Transverse colon (tissue), 4 donors: ENCODE results near the gene SMG9. TPM values are rescaled to one million over a fixed set of nuclear protein-coding genes. Genes with fewer than 3 reads are reported as not detected.

Experiments used
- DNase-seq: peaks from one replicate; pipeline ENCODE4 v3.0.0-alpha.2; 2019
- H3K27ac ChIP-seq, 4 donors: fragments of 200-600 bp; sonication (generic); 2 replicates each; pipeline ENCODE4 v1.5.1; 2016 to 2018; ENCODE audit warnings: inconsistent platforms in 4 of 4
- H3K27me3 ChIP-seq: fragments of 200-600 bp; sonication (generic); 2 replicates; pipeline ENCODE4 v1.5.1; 2017; ENCODE audit warnings: inconsistent platforms
- H3K36me3 ChIP-seq, 4 donors: fragments of 200-600 bp; sonication (generic); 2 replicates each; pipeline ENCODE4 v1.5.1; 2017 to 2019; ENCODE audit warnings: inconsistent platforms in 4 of 4
- H3K4me1 ChIP-seq, 4 donors: fragments of 200-600 bp; sonication (generic); 2 replicates each; pipeline ENCODE4 v1.5.1; 2017 to 2020; ENCODE audit warnings: inconsistent platforms in 4 of 4
- H3K4me3 ChIP-seq, 4 donors: fragments of 200-600 bp; sonication (generic); 1 replicate in 1 of 4; 2 replicates in 3 of 4; pipeline versions ENCODE4 v1.5.1 to v1.6.1; 2017 to 2019; ENCODE audit warnings: inconsistent platforms in 4 of 4
- H3K9me3 ChIP-seq, 2 donors: fragments of 200-600 bp; sonication (generic); 2 replicates each; pipeline ENCODE4 v1.5.1; 2017 to 2019; ENCODE audit warnings: inconsistent platforms in 2 of 2
- EP300 ChIP-seq: sonication (generic); formaldehyde crosslinking; IDR thresholded peaks from one replicate; pipeline ENCODE4 v1.6.1; 2017; ENCODE audit warnings: antibody characterized with exemption, low read depth
- POLR2A ChIP-seq: fragments of 450-650 bp; IDR thresholded peaks from one replicate; pipeline ENCODE4 v1.6.1; 2016; ENCODE audit warnings: antibody characterized with exemption, mild to moderate bottlenecking, moderate library complexity
- POLR2AphosphoS5 ChIP-seq, 3 donors: sonication (generic); formaldehyde crosslinking; IDR thresholded peaks; one replicate each; pipeline ENCODE4 v1.6.1; 2016; ENCODE audit warnings: antibody characterized with exemption in 3 of 3
- WGBS, 2 donors: methylation state at CpG; one replicate each; pipeline ENCODE4 v1.1.5; 2018; ENCODE audit warnings: low coverage in 1 of 2; 5-methylcytosine and 5-hydroxymethylcytosine counted together
- in situ Hi-C, 4 donors: fragments of 200-750 bp; cut with MboI; loops; one replicate each; pipeline versions ENCODE4 v1.15.0 to v1.15.1; 2017; ENCODE audit warnings: low sequenced_read_pairs in 3 of 4, low pct_ligation_motif_present in 1 of 4, low pct_unique_long_range_greater_than_20kb in 1 of 4
- intact Hi-C: fragments of 100-400 bp; cut with DNase I; formaldehyde crosslinking; loops from one replicate; pipeline ENCODE4 v1.15.1; 2023; ENCODE audit warnings: low total_unique reads
- total RNA-seq, 4 donors: library from RNA; depleted of rRNA; stranded (reverse); fragments of >200 nt; gene quantifications; one replicate each; pipeline ENCODE4 v1.1.0, GENCODE V29; 2016
- TF ChIP-seq, protein P1 (sequence below), 5 experiments: fragments of 200-600 bp in 3 of 5; fragments of 450-650 bp in 2 of 5; sonication (generic) in 3 of 5; IDR thresholded peaks; 1 replicate in 2 of 5; 2 replicates in 3 of 5; pipeline ENCODE4 v1.5.1; 2016 to 2017; ENCODE audit warnings: antibody characterized with exemption in 5 of 5, inconsistent platforms in 3 of 5, mild to moderate bottlenecking in 2 of 5, moderate library complexity in 1 of 5

SMG9 gene
- total RNA-seq, 4 donors from 2014 or later: 4.1 to 68.7 (median 13.8) TPM

DNA sequence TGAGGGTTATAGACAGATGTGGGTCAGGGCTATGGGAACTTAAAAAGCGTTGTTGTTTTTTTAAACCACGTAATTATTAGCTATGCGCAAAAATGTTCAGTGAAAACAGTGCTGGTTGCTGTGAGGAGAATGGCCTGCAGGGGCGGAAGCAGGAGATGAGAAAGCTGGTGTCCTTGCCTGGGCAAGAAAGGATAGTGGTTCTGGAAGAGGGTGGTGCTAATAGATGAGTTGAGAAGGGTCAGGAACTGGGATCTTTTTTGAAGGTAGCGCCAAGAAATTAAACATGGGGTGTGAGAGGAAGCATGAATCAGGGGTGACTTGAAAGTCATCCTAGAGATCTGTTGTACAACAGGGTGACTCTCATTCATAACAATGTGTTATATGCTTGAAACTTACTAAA, 4.8 kb upstream of the SMG9 start:
- Histone ChIP-seq H3K9me3 (no peaks in the 10 kb centered on the region), H3K27me3 (no peaks in the 10 kb centered on the region), H3K4me3 (no peak overlapping the region), H3K27ac (no peak overlapping the region), H3K4me1 (peaks cover 0 to 45% (median 22%) of the 10 kb centered on the region in 4 donors), H3K36me3 (no peaks in the 10 kb centered on the region)
- in situ Hi-C loops (no loop called here), intact Hi-C loops (no loop called here)
- TF ChIP-seq, protein P1, sequence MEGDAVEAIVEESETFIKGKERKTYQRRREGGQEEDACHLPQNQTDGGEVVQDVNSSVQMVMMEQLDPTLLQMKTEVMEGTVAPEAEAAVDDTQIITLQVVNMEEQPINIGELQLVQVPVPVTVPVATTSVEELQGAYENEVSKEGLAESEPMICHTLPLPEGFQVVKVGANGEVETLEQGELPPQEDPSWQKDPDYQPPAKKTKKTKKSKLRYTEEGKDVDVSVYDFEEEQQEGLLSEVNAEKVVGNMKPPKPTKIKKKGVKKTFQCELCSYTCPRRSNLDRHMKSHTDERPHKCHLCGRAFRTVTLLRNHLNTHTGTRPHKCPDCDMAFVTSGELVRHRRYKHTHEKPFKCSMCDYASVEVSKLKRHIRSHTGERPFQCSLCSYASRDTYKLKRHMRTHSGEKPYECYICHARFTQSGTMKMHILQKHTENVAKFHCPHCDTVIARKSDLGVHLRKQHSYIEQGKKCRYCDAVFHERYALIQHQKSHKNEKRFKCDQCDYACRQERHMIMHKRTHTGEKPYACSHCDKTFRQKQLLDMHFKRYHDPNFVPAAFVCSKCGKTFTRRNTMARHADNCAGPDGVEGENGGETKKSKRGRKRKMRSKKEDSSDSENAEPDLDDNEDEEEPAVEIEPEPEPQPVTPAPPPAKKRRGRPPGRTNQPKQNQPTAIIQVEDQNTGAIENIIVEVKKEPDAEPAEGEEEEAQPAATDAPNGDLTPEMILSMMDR (IDR thresholded peaks at IDR 0.05): no peak
- TF ChIP-seq POLR2AphosphoS5 (IDR thresholded peaks at IDR 0.05) (no peak), EP300 (no peak), POLR2A (no peak)
- WGBS, 2 donors: 51 to 65% methylated on average over 4 to 5 of the region's 5 CpGs
- no peak for DNase-seq

DNA sequence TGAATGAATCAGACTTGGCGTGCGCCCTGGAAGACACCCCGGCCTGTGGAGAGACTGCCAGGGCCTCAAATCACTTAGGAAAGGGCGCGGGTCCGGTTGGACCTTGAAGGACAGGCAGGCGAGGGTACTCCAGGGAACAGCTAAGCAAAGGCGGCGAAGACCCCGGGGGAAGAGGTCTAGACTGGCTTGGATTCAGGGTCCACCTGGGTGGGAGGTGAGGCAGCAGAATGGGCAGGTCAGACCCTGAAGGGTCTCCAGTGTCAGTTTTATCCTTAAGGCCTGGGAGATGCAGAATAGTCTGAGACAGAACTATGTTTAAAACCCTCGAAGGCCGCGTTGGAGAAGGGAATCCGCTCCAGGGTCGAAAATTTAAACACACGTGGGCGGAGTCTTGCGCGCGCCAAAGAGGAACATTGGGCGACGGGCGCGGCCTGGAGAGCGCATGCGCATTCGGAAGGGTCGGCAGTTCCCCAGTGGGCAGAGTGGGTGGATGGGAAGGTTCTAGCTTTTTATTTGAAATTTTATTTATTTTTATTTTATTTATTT, 567 bp upstream of the SMG9 start:
- in situ Hi-C loops (no loop called here), intact Hi-C loops (no loop called here)
- Histone ChIP-seq H3K4me3 (peak overlapping the region; percentile 28 to 70 (median 64)), H3K36me3 (peaks cover 0 to 3% (median 1%) of the 10 kb centered on the region in 4 donors), H3K4me1 (peaks cover 15 to 53% (median 33%) of the 10 kb centered on the region in 4 donors), H3K27me3 (no peaks in the 10 kb centered on the region), H3K27ac (peak overlapping the region; percentile 97 to 99 (median 98)), H3K9me3 (no peaks in the 10 kb centered on the region)
- 0% methylated on average over 28 of the region's 28 CpGs; no CpG with 5 or more reads in 1 of the 2 donors for WGBS, 2 donors
- DNase-seq: peak; percentile 90
- TF ChIP-seq, protein P1 (IDR thresholded peaks at IDR 0.05): no peak
- no peak for TF ChIP-seq POLR2A
- TF ChIP-seq POLR2AphosphoS5 (IDR thresholded peaks at IDR 0.05): no peak
- TF ChIP-seq EP300: no peak

DNA sequence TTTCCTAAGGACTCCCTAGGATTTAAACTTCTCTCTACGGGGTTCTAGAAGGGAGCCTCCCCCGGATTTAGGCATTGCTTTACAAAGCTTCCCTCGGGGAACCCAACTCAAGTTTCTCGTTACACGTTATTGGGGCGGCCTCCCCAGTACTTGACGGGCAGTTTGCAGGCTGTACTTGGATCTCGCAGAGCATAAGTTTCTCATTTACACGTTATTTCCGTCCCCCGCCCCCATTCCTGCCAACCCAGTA, 584 bp downstream of the SMG9 start:
- in situ Hi-C loops (no loop called here), intact Hi-C loops (no loop called here)
- WGBS, 2 donors: 0% methylated on average over 10 of the region's 11 CpGs; no CpG with 5 or more reads in 1 of the 2 donors
- Histone ChIP-seq H3K4me1 (peaks cover 15 to 53% (median 33%) of the 10 kb centered on the region in 4 donors), H3K4me3 (peak overlapping the region; percentile 58 to 70 (median 68)), H3K27me3 (no peaks in the 10 kb centered on the region), H3K36me3 (peaks cover 0 to 14% (median 4%) of the 10 kb centered on the region in 4 donors), H3K27ac (peak overlapping the region; percentile 97 to 99 (median 98)), H3K9me3 (no peaks in the 10 kb centered on the region)
- TF ChIP-seq, protein P1 (IDR thresholded peaks at IDR 0.05): no peak
- TF ChIP-seq POLR2AphosphoS5 (IDR thresholded peaks at IDR 0.05) (no peak), EP300 (no peak), POLR2A (no peak)
- no peak for DNase-seq

DNA sequence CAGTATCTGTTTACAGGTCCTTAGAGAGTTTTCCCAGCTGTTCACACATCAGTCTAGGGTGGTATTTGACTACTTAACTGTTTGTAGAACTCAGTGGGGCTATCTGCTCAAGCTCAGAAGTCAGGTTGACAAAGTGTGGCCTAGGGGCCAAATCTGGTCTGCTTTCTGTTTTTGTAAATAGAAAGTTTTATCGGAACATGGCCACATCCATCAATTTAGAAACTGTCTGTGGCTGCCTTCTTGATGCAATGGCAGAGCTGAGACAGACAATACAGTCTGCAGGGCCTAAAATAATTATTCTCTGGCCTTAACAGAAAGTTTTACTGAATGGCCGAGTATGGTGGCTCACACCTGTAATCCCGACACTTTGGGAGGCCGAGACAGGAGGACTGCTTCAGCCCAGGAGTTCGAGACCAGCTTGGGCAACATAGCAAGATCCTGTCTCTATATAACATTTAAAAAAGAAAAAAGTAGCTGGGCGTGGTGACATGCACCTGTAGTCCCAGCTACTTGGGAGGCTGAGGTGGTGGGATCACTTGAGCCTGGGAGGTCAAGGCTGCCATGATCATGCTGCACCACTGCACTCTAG, 2.4 kb downstream of the SMG9 start:
- peak overlapping the region in 3 of 4 donors; percentile 97 to 99 (median 98) for H3K27ac ChIP-seq
- DNase-seq: no peak
- in situ Hi-C loops (no loop called here), intact Hi-C loops (no loop called here)
- no peak overlapping the region for H3K4me3 ChIP-seq
- peaks cover 15 to 48% (median 32%) of the 10 kb centered on the region in 4 donors for H3K4me1 ChIP-seq
- H3K36me3 ChIP-seq: peaks cover 0 to 22% (median 11%) of the 10 kb centered on the region in 4 donors
- TF ChIP-seq POLR2A: no peak
- no peak for TF ChIP-seq EP300
- TF ChIP-seq, protein P1 (IDR thresholded peaks at IDR 0.05): no peak
- TF ChIP-seq POLR2AphosphoS5 (IDR thresholded peaks at IDR 0.05): no peak
- no peaks in the 10 kb centered on the region for H3K9me3 ChIP-seq
- H3K27me3 ChIP-seq: no peaks in the 10 kb centered on the region
- 67 to 79% methylated on average over 1 to 6 of the region's 6 CpGs for WGBS, 2 donors
